GM21717 (cell line): ENCODE results near the gene ATP5IF1.
A peak's percentile ranks its signal among the peaks of the same experiment; 100 is the strongest.

Experiments
- ATAC-seq: cut with Tn5 transposase; IDR thresholded peaks from one replicate; pipeline ENCODE4 v1.9.1; 2021; ENCODE audit warnings: mild to moderate bottlenecking, moderate library complexity; ENCODE audit not compliant: unreplicated experiment

ATP5IF1 gene

GRCh38 chr1:28235755-28236655 is at the start of gene ATP5IF1:
Gene ATP5IF1, plus strand, starts transcription at chr1:28236124. Its CDS starts 60 bp downstream, at chr1:28236184.
- peak; percentile 85 for ATAC-seq

GRCh38 chr1:28190337-28190979 is 45.5 kb upstream of the ATP5IF1 start:
- no peak for ATAC-seq

- ATAC-seq: no peak
Measured at GRCh38 chr1:28190996-28191645, 44.8 kb upstream of the ATP5IF1 start.

- no peak for ATAC-seq
Measured at GRCh38 chr1:28193701-28194161, 42.2 kb upstream of the ATP5IF1 start.

- no peak for ATAC-seq
Measured at GRCh38 chr1:28194326-28195035, 41.4 kb upstream of the ATP5IF1 start.

- ATAC-seq: no peak
Measured at GRCh38 chr1:28195780-28196179, 40.1 kb upstream of the ATP5IF1 start.

GRCh38 chr1:28196330-28196729 is 39.6 kb upstream of the ATP5IF1 start:
- ATAC-seq: no peak

GRCh38 chr1:28197682-28198415 is 38.1 kb upstream of the ATP5IF1 start:
- ATAC-seq: no peak

- ATAC-seq: peak; percentile 72
Measured at GRCh38 chr1:28199328-28200233, 36.3 kb upstream of the ATP5IF1 start.

- peak; percentile 6 for ATAC-seq
Measured at GRCh38 chr1:28200234-28200873, 35.6 kb upstream of the ATP5IF1 start.

- ATAC-seq: no peak
Measured at GRCh38 chr1:28205243-28205642, 30.7 kb upstream of the ATP5IF1 start.

- no peak for ATAC-seq
Measured at GRCh38 chr1:28208818-28209441, 27.0 kb upstream of the ATP5IF1 start.

- no peak for ATAC-seq
Measured at GRCh38 chr1:28209700-28210099, 26.2 kb upstream of the ATP5IF1 start.

- no peak for ATAC-seq
Measured at GRCh38 chr1:28213315-28213714, 22.6 kb upstream of the ATP5IF1 start.

- ATAC-seq: no peak
Measured at GRCh38 chr1:28229089-28229488, 6.8 kb upstream of the ATP5IF1 start.

GRCh38 chr1:28229996-28230395 is 5.9 kb upstream of the ATP5IF1 start:
- no peak for ATAC-seq

- ATAC-seq: peak; percentile 39
Measured at GRCh38 chr1:28232558-28233263, 3.2 kb upstream of the ATP5IF1 start, which contains the start of gene DNAJC8. Gene DNAJC8, minus strand, starts transcription at chr1:28233029. Its CDS starts 31 bp downstream, at chr1:28232998.

GRCh38 chr1:28233264-28233606 is 2.7 kb upstream of the ATP5IF1 start:
- ATAC-seq: no peak
